DND-41 (cell line): Measurements from ENCODE around the gene CAPN2.

Experiments used
- EZH2 ChIP-seq: IDR thresholded peaks from 3 replicates; pipeline ENCODE4 v1.6.1; 2012; ENCODE audit warnings: borderline replicate concordance, low read depth, mild to moderate bottlenecking, moderate library complexity, low read length, inconsistent platforms; ENCODE audit not compliant: severe bottlenecking
- TF ChIP-seq, protein P1 (sequence below): IDR thresholded peaks from 2 replicates; pipeline ENCODE4 v1.5.1; 2012; ENCODE audit warnings: borderline replicate concordance, low read length, moderate library complexity, mild to moderate bottlenecking; ENCODE audit not compliant: poor library complexity, severe bottlenecking; ENCODE audit errors: extremely low read depth

GRCh38 chr1:223700388-223700918 lies 11.9 kb upstream of the CAPN2 start:
- TF ChIP-seq, protein P1, sequence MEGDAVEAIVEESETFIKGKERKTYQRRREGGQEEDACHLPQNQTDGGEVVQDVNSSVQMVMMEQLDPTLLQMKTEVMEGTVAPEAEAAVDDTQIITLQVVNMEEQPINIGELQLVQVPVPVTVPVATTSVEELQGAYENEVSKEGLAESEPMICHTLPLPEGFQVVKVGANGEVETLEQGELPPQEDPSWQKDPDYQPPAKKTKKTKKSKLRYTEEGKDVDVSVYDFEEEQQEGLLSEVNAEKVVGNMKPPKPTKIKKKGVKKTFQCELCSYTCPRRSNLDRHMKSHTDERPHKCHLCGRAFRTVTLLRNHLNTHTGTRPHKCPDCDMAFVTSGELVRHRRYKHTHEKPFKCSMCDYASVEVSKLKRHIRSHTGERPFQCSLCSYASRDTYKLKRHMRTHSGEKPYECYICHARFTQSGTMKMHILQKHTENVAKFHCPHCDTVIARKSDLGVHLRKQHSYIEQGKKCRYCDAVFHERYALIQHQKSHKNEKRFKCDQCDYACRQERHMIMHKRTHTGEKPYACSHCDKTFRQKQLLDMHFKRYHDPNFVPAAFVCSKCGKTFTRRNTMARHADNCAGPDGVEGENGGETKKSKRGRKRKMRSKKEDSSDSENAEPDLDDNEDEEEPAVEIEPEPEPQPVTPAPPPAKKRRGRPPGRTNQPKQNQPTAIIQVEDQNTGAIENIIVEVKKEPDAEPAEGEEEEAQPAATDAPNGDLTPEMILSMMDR: no peak
- no peak for TF ChIP-seq EZH2
